K562 (cell line): Measurements from ENCODE around the gene OR2V1.

Source experiments
- CREB1 ChIP-seq, 2 experiments: sonication (generic) in 1 of 2; formaldehyde crosslinking in 1 of 2; IDR thresholded peaks; 2 replicates each; pipeline versions ENCODE4 v1.6.1 to v1.8.0; 2012 to 2022; ENCODE audit warnings: inconsistent platforms in 1 of 2, mild to moderate bottlenecking in 1 of 2, missing genetic modification reagents in 1 of 2, moderate library complexity in 1 of 2
- KDM4B ChIP-seq, 2 experiments: fragments of 450-650 bp in 1 of 2; sonication (generic) in 1 of 2; IDR thresholded peaks; 2 replicates each; pipeline ENCODE4 v1.6.1; 2016 to 2017; ENCODE audit warnings: borderline replicate concordance in 2 of 2, antibody characterized with exemption in 1 of 2, low read depth in 1 of 2, mild to moderate bottlenecking in 1 of 2
- NFE2L1 ChIP-seq: fragments of 450-650 bp; IDR thresholded peaks from 2 replicates; pipeline ENCODE4 v1.6.1; 2016; ENCODE audit warnings: missing genetic modification characterization, low read depth, mild to moderate bottlenecking, missing compliant biosample characterization, moderate library complexity, borderline replicate concordance
- SNRNP70 ChIP-seq: fragments of 200-400 bp; formaldehyde crosslinking; optimal IDR thresholded peaks from 2 replicates; pipeline ENCODE3; 2017; ENCODE audit warnings: low read depth, low read length
- YY1 ChIP-seq, 3 experiments: IDR thresholded peaks; 2 replicates each; pipeline ENCODE4 v1.6.1; 2011; ENCODE audit warnings: low read length in 2 of 3, mild to moderate bottlenecking in 2 of 3, moderate library complexity in 2 of 3, borderline replicate concordance in 1 of 3, control low read depth in 1 of 3, low read depth in 1 of 3; ENCODE audit not compliant: insufficient read depth in 3 of 3, insufficient replicate concordance in 2 of 3, control insufficient read depth in 1 of 3, insufficient read length in 1 of 3; ENCODE audit errors: extremely low read depth in 1 of 3
- ZNF445 ChIP-seq: fragments of 250-450 bp; sonication (Bioruptor Pico); IDR thresholded peaks from 2 replicates; pipeline ENCODE4 v1.4.0; 2020; ENCODE audit warnings: low read depth, mild to moderate bottlenecking, moderate library complexity
- TF ChIP-seq, protein P1 (sequence below), 3 experiments: IDR thresholded peaks in 2 of 3; conservative IDR thresholded peaks in 1 of 3; 2 replicates each; pipeline ENCODE4 v1.5.1; 2011 to 2012; ENCODE audit warnings: low read length in 3 of 3, mild to moderate bottlenecking in 3 of 3, control low read depth in 2 of 3, improper control_type of control experiment in 1 of 3, inconsistent platforms in 1 of 3, low read depth in 1 of 3, mixed read lengths in 1 of 3, moderate library complexity in 1 of 3; ENCODE audit not compliant: insufficient read depth in 2 of 3

DNA sequence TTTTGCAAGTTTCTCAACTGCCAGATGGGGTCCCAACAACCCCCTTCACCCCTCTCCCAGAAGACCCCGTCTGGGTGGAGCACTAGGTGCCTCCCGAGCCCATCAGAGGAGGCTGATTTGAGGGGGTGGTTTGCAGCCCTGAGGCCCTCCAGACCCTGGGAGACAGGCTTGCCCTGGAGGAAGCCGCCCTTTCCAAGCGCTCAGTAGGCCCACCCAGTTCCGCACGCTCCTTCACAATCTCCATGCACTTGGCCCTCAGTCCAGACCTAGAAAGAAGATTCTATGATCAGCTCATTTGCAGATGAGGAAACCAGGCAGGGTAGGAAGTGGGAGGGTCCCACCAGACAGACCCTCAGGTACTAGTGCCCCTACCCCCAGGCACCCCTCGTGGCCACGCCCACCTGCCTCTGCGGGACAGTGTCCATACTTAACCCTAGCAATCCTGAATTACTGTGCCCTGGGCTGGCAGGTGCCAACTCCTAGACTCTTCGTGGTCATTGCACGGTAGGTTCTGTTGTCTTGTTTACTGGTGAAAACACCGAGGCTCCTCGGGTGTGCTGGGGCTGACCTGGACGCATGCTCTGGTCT lies 22.3 kb downstream of the OR2V1 start:
- TF ChIP-seq ZNF445 (CRISPR knock-in tag) (no peak), KDM4B (IDR thresholded peaks at IDR 0.05; ENCODE audit: borderline replicate concordance in 2 of 2, low read depth in 1 of 2) (no peak), NFE2L1 (tag) (no peak), SNRNP70 (no peak), YY1 (IDR thresholded peaks at IDR 0.05; ENCODE audit: borderline replicate concordance in 1 of 3, control insufficient read depth in 1 of 3, extremely low read depth in 1 of 3, insufficient read depth in 3 of 3, insufficient read length in 1 of 3, insufficient replicate concordance in 2 of 3, low read depth in 1 of 3, low read length in 2 of 3) (no peak), CREB1 (IDR thresholded peaks at IDR 0.05) (no peak), CREB1 (CRISPR knock-in tag; IDR thresholded peaks at IDR 0.05) (no peak)
- TF ChIP-seq, protein P1, sequence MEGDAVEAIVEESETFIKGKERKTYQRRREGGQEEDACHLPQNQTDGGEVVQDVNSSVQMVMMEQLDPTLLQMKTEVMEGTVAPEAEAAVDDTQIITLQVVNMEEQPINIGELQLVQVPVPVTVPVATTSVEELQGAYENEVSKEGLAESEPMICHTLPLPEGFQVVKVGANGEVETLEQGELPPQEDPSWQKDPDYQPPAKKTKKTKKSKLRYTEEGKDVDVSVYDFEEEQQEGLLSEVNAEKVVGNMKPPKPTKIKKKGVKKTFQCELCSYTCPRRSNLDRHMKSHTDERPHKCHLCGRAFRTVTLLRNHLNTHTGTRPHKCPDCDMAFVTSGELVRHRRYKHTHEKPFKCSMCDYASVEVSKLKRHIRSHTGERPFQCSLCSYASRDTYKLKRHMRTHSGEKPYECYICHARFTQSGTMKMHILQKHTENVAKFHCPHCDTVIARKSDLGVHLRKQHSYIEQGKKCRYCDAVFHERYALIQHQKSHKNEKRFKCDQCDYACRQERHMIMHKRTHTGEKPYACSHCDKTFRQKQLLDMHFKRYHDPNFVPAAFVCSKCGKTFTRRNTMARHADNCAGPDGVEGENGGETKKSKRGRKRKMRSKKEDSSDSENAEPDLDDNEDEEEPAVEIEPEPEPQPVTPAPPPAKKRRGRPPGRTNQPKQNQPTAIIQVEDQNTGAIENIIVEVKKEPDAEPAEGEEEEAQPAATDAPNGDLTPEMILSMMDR (IDR thresholded peaks at IDR 0.05 in 2 of 3, conservative IDR thresholded peaks at IDR 0.05 in 1 of 3; ENCODE audit: insufficient read depth in 2 of 3, low read depth in 1 of 3, low read length in 3 of 3): no peak
